Activated T-helper 1 cell treated with Interleukin-2 at 50 U/mL for 16 hours (primary cell): ENCODE data around the gene RPS27A.
"Not testable (repeated sequence)": the region's sequence is repeated elsewhere in the genome, so short reads cannot be mapped to it uniquely, and the experiment has no call there.

Source experiments
- DNase-seq: peaks from one replicate; pipeline ENCODE4 v3.0.0-alpha.2; 2020; ENCODE audit warnings: low read depth

Gene RPS27A

GRCh38 chr2:55239656-55240222 is 7.3 kb downstream of the RPS27A start:
- DNase-seq = no peak

- DNase-seq = not testable (repeated sequence)
These were observed 9.1 kb downstream of the RPS27A start for GRCh38 chr2:55241582-55241981.

- DNase-seq = no peak
These were observed 10.1 kb downstream of the RPS27A start for GRCh38 chr2:55242617-55243016.

- DNase-seq = no peak
These were observed 12.9 kb downstream of the RPS27A start for GRCh38 chr2:55245411-55245810.

- no peak for DNase-seq
These were observed 14.5 kb downstream of the RPS27A start for GRCh38 chr2:55247025-55247424.

- DNase-seq = no peak
These were observed 20.3 kb downstream of the RPS27A start for GRCh38 chr2:55252832-55253231.

- not testable (repeated sequence) for DNase-seq
These were observed 27.1 kb downstream of the RPS27A start for GRCh38 chr2:55259586-55259985.

- DNase-seq = no peak
These were observed 35.9 kb downstream of the RPS27A start for GRCh38 chr2:55268288-55268906.

GRCh38 chr2:55268907-55269644 is 36.6 kb downstream of the RPS27A start, which contains the start of gene MTIF2:
Gene MTIF2 (minus strand): TSS chr2:55269231. CDS start chr2:55263858, 5,373 bp downstream.
- peak; percentile 80 for DNase-seq

- no peak for DNase-seq
These were observed 37.1 kb downstream of the RPS27A start for GRCh38 chr2:55269645-55269990.

GRCh38 chr2:55274346-55274745 is 41.9 kb downstream of the RPS27A start:
- not testable (repeated sequence) for DNase-seq

- DNase-seq = no peak
These were observed 44.8 kb downstream of the RPS27A start for GRCh38 chr2:55277310-55277709.

GRCh38 chr2:55279214-55279835 is 46.8 kb downstream of the RPS27A start:
- not testable (repeated sequence) for DNase-seq

GRCh38 chr2:55279859-55280424 is 47.5 kb downstream of the RPS27A start:
- not testable (repeated sequence) for DNase-seq

GRCh38 chr2:55280851-55281546 is 48.5 kb downstream of the RPS27A start:
- DNase-seq = not testable (repeated sequence)

- peak; percentile 82 for DNase-seq
These were observed 49.8 kb downstream of the RPS27A start for GRCh38 chr2:55282110-55282917.

- no peak for DNase-seq
These were observed 50.6 kb downstream of the RPS27A start for GRCh38 chr2:55283083-55283482.
